Gastrocnemius medialis (tissue), 4 donors: ENCODE data around the gene ALK.

Experiments used
- CTCF ChIP-seq, 5 experiments: fragments of 450-650 bp in 3 of 5; fragments of 200-600 bp in 2 of 5; sonication (generic) in 2 of 5; IDR thresholded peaks in 4 of 5; conservative IDR thresholded peaks in 1 of 5; 1 replicate in 4 of 5; 2 replicates in 1 of 5; pipeline ENCODE4 v1.5.1; 2016 to 2019; ENCODE audit warnings: antibody characterized with exemption in 5 of 5, mild to moderate bottlenecking in 3 of 5, moderate library complexity in 3 of 5
- POLR2A ChIP-seq, 2 donors: fragments of 450-650 bp; IDR thresholded peaks; one replicate each; pipeline ENCODE4 v1.6.1; 2017; ENCODE audit warnings: antibody characterized with exemption in 2 of 2, mild to moderate bottlenecking in 2 of 2, moderate library complexity in 2 of 2

GRCh38 chr2:29417630-29418029 lies 503.8 kb downstream of the ALK start:
- TF ChIP-seq CTCF (IDR thresholded peaks at IDR 0.05 in 4 of 5, conservative IDR thresholded peaks at IDR 0.05 in 1 of 5) = no peak
- TF ChIP-seq POLR2A (IDR thresholded peaks at IDR 0.05) = no peak
